AG04449 (cell line): ENCODE data around the gene GRIN2A.

Source experiments
- CTCF ChIA-PET: fragments of 350-600 bp; formaldehyde crosslinking; extraction: SDS; loops from one replicate; lab custom pipeline; 2021; ENCODE audit warnings: antibody characterized with exemption; lab: Yijun Ruan, JAX
- POLR2A ChIA-PET: fragments of 400-600, 350-600 bp; formaldehyde crosslinking; extraction: SDS; loops from one replicate; lab custom pipeline; 2020; ENCODE audit warnings: antibody characterized with exemption, inconsistent platforms; lab: Yijun Ruan, JAX
- DNase-seq: peaks from one replicate; pipeline ENCODE4 v3.0.0-alpha.2; 2010; ENCODE audit warnings: low read depth, low spot score
- H3K4me3 ChIP-seq: 2 replicates; pipeline ENCODE4 v1.5.1; 2011; ENCODE audit warnings: low read depth, mild to moderate bottlenecking, control low read depth, low read length
- CTCF ChIP-seq: IDR thresholded peaks from one replicate; pipeline ENCODE4 v1.5.1; 2011; ENCODE audit warnings: mild to moderate bottlenecking, moderate library complexity, low read length, control low read depth, inconsistent platforms; ENCODE audit not compliant: insufficient read depth; ENCODE audit errors: missing control alignments

The GRIN2A gene

GRCh38 chr16:10103118-10103517 is 79.1 kb downstream of the GRIN2A start:
- TF ChIP-seq CTCF = no peak
- ChIA-PET CTCF (interaction anchor here (0.7 to 1.6 kb wide), 2 partner anchors 26 to 77 kb away, joined by 3 read pairs; no protein-coding TSS in a partner anchor), POLR2A (no interaction called here)
- H3K4me3 ChIP-seq = no peak overlapping the region
- DNase-seq = no peak

GRCh38 chr16:10100829-10101228 is 81.4 kb downstream of the GRIN2A start:
- H3K4me3 ChIP-seq = no peak overlapping the region
- TF ChIP-seq CTCF = no peak
- ChIA-PET CTCF (interaction anchor here (1.3 kb wide), 1 partner anchor 21 kb away, joined by 4 read pairs; no protein-coding TSS in a partner anchor), POLR2A (no interaction called here)
- DNase-seq = no peak

GRCh38 chr16:10098991-10099390 is 83.2 kb downstream of the GRIN2A start:
- POLR2A ChIA-PET = no interaction called here
- no peak for DNase-seq
- no peak overlapping the region for H3K4me3 ChIP-seq
- CTCF ChIA-PET = interaction anchor here (0.9 kb wide), 1 partner anchor 9 kb away, joined by 3 read pairs; no protein-coding TSS in a partner anchor
- TF ChIP-seq CTCF = no peak

GRCh38 chr16:10097271-10097670 is 85.0 kb downstream of the GRIN2A start:
- CTCF ChIA-PET = no interaction called here
- H3K4me3 ChIP-seq = no peak overlapping the region
- POLR2A ChIA-PET = no interaction called here
- TF ChIP-seq CTCF = no peak
- no peak for DNase-seq

GRCh38 chr16:10093576-10093975 is 88.7 kb downstream of the GRIN2A start:
- TF ChIP-seq CTCF = no peak
- DNase-seq = no peak
- ChIA-PET POLR2A (no interaction called here), CTCF (no interaction called here)
- H3K4me3 ChIP-seq = no peak overlapping the region

- POLR2A ChIA-PET = no interaction called here
These were observed 91.4 kb downstream of the GRIN2A start for GRCh38 chr16:10090816-10091215.

More at GRCh38 chr16:10090816-10091215, 91.4 kb downstream of the GRIN2A start:
- no peak overlapping the region for H3K4me3 ChIP-seq
- CTCF ChIA-PET = interaction anchor here (1.2 to 1.3 kb wide), 3 partner anchors 8 to 37 kb away, joined by 3 read pairs; no protein-coding TSS in a partner anchor
- no peak for DNase-seq
- TF ChIP-seq CTCF = no peak
